Left colon (tissue), 2 donors: Measurements from ENCODE around the gene POLR2J. TPM values are rescaled to one million over a fixed set of nuclear protein-coding genes. Genes with fewer than 3 reads are reported as not detected.
"Not testable (repeated sequence)": the region's sequence is repeated elsewhere in the genome, so short reads cannot be mapped to it uniquely, and the experiment has no call there.

Experiments
- ATAC-seq: fragments of 200-7000 bp; cut with Tn5 transposase; one replicate; pipeline ENCODE4 v1.9.1; 2020; ENCODE audit warnings: mild to moderate bottlenecking, moderate library complexity
- DNase-seq, 2 donors: peaks; one replicate each; pipeline ENCODE4 v3.0.0-alpha.2; 2020
- intact Hi-C, 2 donors: fragments of 100-400 bp; cut with DNase I in 1 of 2; cut with micrococcal nuclease in 1 of 2; formaldehyde crosslinking; loops; one replicate each; pipeline versions ENCODE4 v1.11.2 to v1.14.0; 2022; cut with DNase I, micrococcal nuclease
- total RNA-seq, 2 donors: library from RNA; stranded (reverse); fragmentation: NEBNext Ultra II Directional; extraction: Animal tissue kit (Norgen Biotek cat#: 25700); gene quantifications; one replicate each; pipeline ENCODE4 v1.2.1, GENCODE V29; 2021
- donor health status: DM: no; HTN: no; CAD: no.
- donor health status: DM: yes; HTN: yes; CAD: no.

POLR2J gene
- total RNA-seq, 2 donors from 2014 or later: 49.4 to 50.9 TPM

DNA sequence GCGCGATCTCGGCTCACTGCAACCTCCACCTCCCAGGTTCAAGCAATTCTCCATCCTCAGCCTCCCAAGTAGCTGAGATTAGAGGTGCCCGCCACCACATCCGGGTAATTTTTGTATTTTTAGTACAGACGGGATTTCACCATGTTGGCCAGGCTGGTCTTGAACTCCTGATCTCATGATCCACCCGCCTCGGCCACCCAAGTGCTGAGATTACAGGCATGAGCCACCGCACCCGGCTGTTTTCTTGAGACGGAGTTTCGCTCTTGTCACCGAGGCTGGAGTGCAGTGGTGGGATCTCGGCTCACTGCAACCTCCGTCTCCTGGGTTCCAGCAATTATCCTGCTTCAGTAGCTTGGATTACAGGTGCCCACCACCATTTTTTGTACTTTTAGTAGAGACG lies 19.6 kb upstream of the POLR2J start:
- DNase-seq, intact Hi-C loops, ATAC-seq: not testable (repeated sequence)

DNA sequence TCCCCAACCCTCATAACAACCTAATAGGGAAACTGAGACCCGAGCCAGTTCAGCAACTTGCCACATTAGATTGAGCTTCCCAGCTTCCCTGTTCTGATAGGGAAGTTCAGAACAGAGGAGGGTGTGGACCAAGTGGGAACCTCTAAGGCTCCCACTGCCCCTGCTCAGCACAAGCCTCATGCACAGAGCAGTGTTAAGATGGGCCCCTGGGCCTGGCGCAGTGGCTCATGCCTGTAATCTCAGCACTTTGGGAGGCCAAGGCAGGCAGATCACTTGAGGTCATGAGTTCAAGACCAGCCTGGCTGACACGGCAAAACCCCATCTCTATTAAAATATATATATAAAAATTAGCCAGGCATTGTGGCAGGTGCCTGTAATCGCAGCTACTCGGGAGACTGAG lies 18.6 kb upstream of the POLR2J start:
- ATAC-seq, intact Hi-C loops: not testable (repeated sequence)

DNA sequence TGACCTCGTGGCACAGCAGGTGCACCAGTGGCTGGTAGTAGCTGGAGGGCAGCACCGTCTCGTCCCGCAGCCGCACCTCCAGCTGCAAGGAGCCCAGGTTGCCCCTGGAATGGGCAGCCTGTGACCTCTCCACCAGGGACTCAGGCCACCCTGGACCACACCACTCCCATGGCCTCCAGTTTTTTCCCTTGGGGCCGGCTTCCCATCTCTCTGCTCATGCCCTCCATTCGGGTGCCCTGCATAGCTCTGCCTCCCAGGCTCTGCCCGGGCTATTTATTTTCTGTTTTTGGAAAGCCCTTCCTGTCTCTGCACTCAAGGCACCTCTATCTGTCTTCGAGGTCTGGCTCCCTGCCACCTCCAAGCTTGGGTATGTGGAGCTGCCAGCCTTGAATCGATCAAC lies 18.1 kb upstream of the POLR2J start:
- intact Hi-C loops, ATAC-seq, DNase-seq: not testable (repeated sequence)

More for the DNA sequence above, 18.6 kb upstream of the POLR2J start:
- DNase-seq: not testable (repeated sequence)

DNA sequence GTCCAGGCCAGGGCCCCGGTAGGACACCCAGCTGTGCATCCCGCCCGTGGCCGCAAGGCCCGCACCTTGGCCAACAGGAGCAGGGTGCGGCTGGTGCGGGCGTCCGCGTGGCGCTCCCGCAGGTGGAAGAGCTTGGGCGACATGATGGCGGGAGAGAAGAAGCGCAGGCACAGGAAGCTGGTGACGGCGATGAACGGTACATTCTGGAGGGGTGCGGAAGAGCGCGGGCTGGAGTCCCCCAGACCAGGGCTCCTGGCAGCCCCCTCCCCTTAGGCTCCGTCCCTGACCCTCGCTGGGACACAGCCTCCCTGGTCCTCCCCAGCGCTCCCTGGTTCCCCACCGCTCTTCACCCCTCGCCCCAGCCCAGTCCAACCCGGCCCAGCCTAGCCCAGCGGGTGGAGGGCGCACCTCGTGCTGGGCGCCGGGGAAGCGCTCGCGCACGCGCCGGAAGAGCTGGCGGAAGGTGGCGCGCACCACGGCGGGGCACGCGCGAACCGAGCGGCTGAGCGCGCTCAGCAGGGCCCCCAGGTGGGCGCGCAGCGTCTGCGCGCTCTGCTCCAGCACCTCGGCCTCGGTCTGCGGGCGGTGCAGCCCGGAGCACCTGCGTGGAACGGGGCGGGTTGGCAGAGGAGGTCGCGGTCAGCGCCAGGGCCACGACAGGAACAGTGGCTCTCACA lies 15.9 kb upstream of the POLR2J start:
- peak; percentile 35 for ATAC-seq
- DNase-seq, intact Hi-C loops: not testable (repeated sequence)

DNA sequence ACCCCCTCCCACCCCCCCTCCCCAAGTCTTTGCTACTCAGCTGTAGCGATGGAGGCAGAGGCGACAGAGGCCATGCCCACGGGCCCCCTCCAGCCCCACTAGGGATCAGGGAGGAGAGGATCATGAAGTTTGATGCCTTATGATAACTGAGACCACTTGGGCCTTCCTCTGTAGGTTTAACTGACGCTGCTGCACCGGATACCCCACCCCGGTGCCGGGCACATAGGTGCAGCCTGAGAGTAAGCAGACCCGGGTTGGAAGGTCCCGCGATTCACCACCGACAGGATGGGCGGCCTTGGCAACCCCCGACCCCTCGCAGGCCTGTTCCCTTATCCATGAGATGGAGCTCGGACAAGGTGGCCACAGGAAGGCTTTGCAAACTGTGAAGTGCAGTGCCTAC lies 15.3 kb upstream of the POLR2J start:
- ATAC-seq, intact Hi-C loops: not testable (repeated sequence)
- DNase-seq: peak in 1 of 2 donors; percentile 32

DNA sequence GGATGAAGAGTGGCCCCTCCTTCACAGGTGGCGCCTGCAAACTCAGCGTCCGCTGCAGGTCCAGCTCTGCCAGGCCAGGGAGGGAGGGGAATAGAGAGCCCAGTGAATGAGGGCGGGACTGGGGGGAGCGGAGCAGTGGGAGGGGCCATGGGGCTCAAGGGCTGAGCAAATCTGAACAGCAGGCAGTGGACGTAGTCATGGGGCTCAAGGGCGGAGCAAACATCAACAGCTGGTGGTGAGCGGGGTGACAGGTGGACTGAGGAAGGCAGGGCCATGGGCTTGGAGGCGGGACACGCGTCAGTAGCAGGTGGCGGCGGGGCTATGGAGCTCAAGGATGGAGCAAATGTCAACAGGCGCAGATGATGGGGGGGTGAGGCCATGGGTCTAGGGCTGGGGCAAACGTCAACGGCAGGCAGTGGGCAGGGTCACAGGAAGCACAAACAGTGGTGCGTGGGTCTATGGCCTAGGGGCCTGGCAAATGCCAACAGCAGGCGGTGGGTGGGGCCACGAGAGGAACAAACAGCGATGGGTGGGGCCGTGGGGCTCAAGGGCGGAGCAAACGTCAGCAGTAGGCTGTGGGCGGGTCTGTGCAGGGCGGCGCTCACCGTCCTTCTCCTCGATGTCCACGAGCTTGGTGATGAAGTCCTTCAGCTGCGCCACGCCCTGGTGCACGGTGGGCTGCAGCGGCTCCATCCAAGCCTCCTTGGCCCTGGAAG lies 14.7 kb upstream of the POLR2J start:
- ATAC-seq: peak; percentile 66
- DNase-seq, intact Hi-C loops: not testable (repeated sequence)

DNA sequence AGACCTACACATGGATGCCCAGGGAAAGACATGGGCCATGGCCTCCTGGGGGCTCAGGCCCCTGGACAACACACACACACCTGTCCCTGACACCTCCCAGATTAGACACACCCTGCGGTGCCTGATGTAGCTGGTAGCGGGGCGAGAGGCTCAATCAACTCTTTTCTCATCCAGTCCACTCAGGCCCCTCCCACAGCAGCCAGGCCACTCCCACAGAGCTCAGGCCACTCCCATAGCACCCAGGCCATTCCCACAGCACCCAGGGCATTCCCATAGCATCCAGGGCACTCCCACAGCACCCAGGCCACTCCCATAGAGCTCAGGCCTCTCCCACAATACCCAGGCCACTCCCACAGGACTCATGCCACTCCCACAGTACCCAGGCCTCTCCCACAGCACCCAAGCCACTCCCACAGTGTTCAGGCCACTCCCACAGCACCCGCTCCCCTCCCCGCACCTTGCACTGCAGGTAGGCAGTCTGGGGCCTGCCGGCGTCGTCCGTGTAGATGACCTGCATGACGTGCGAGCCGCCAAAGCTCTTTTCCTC lies 11.9 kb upstream of the POLR2J start:
- ATAC-seq: peak; percentile 79
- intact Hi-C loops: not testable (repeated sequence)
- peak; percentile 81 to 93 for DNase-seq

DNA sequence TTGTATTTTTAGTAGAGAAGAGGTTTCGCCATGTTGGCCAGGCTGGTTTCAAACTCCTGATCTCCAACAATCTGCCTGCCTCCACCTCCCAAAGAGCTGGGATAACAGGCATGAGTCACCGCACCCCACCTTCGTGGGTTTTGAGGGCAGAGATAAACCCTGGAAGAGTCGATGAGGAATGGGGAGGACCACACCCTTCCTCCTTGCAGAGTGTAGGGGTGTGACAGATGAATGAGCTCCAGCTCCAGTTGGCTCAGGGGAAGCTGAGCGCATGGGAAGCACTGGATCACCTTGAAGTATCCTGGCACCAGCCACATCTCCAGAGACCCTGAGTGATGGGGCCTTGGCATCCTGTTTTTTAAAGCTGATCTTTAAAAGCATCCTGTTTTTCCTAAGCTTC lies 5.6 kb upstream of the POLR2J start:
- ATAC-seq, DNase-seq, intact Hi-C loops: not testable (repeated sequence)

DNA sequence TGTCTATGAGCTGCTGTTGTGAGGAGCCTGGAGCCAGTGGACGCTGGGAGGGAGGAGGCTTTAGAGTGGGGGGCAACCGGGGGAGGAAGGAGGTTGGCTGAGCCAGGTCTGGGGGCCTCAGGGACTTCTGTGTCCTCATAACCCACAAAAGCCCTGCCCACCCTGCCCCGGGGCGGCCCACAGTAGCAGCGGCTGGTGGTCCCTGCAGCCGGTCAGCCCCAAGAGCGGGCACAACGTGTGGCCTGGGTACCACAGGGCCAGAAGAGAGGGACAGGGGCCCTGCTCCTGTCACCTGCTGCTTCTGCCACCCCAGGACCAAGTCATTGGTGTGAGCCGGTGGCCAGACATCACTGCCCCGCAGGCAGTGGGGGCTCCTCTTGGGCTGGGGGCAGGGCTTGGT lies 3.2 kb upstream of the POLR2J start:
- intact Hi-C loops, DNase-seq, ATAC-seq: not testable (repeated sequence)

DNA sequence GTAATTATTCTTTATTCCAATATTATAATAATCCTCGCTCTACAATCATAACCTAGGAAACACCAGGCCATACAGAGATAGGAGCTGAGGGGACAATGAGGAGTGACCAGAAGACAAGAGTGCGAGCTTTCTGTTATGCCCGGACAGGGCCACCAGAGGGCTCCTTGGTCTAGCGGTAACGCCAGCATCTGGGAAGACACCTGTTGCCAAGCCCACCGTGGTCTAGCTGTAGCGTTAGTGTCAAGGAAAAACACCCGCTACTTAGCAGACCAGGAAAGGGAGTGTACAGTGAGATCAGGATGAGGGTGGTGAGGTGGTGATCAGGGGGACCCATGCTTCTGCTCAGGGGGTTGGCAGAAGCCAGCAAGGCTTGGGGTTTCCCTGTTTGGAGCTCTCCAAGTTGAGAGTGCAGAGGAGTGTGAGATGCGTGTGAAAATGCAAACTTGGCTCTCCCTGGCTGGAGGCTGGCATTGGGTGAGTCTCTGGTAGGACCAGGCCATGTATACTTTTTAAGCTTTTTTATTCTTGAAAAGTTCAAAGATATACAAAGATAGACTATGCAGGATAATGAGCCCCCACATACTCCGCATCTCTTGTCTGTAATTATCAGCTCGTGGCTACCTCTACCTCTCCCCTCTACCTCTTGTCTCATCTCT lies 1.4 kb upstream of the POLR2J start:
- intact Hi-C loops: not testable (repeated sequence)
- peak; percentile 31 for ATAC-seq

DNA sequence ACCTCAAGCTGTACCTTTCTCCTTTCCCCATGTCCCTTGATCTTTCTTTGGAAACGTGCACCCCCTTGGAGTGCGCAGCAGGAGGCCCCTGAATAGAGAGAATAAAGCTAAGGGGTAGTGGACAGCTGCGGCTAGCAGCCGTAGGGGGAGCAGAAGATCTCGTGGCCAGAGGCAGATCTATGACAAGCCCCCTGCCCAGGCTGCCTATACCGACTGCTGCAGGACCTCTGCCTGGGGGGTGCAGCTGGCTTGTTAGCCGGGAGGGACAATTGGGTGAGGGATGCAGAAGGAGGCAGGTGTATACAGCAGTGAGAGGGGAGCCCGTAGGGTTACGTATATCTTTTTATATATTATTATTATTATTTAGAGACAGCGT lies 475 bp upstream of the POLR2J start:
- ATAC-seq: peak; percentile 14

More for the DNA sequence above, 1.4 kb upstream of the POLR2J start:
- peak; percentile 36 to 67 for DNase-seq

DNA sequence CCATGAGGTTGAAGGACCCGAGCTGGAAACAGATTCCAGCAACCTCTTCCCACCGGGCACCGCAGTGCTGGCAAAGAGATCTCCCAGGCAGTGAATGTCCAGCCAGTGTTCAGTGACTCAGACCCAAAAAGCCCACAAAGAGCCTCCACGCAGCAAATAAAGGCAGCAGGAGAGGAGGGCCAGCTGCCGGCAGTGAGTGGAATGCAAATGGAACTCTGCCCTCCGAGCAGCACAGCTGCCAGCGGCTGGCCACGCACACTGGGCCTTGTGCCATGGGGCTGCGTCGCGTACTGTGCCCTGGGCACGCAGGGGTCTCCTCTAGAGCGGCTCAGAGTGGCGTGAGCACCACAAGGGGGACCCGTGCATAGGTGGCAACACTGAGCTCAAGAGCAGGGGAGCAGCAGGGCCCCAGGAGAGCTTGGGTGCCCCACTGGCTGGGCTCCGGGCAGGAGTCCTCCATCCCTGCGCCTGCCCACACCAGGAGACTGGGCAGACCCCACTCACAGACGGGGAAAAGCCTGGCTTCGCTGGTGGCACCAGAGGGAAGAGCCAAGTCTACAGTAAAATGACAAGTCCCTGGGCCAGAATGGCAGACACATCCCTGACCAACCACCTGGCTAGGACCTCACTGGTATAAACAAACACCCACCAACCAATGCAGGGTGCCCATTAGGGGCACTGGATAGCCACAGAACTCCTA lies 3.8 kb downstream of the POLR2J start:
- intact Hi-C loops, DNase-seq, ATAC-seq: not testable (repeated sequence)

More for the DNA sequence above, 475 bp upstream of the POLR2J start:
- intact Hi-C loops, DNase-seq: not testable (repeated sequence)

DNA sequence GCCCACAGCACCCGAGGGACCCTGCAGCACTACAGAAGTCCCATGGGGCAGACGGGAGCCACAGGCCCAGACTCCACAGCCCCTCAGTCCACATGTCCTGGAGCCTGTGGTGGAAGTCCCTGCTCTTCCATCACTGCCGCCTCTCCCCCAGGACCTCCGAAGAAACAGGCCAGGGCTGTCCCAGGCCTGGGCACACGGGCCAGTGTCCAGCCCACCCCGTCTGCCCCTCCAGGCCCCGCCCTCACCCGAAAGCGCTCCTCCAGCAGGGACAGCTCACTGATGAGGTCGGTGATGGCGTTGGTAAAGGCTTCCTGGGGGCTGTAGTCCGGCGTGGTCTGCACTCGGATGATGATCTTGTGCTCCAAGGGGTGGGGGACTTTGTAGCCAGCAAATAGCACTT lies 4.6 kb downstream of the POLR2J start:
- ATAC-seq, intact Hi-C loops: not testable (repeated sequence)
- peak; percentile 0 to 8 for DNase-seq

DNA sequence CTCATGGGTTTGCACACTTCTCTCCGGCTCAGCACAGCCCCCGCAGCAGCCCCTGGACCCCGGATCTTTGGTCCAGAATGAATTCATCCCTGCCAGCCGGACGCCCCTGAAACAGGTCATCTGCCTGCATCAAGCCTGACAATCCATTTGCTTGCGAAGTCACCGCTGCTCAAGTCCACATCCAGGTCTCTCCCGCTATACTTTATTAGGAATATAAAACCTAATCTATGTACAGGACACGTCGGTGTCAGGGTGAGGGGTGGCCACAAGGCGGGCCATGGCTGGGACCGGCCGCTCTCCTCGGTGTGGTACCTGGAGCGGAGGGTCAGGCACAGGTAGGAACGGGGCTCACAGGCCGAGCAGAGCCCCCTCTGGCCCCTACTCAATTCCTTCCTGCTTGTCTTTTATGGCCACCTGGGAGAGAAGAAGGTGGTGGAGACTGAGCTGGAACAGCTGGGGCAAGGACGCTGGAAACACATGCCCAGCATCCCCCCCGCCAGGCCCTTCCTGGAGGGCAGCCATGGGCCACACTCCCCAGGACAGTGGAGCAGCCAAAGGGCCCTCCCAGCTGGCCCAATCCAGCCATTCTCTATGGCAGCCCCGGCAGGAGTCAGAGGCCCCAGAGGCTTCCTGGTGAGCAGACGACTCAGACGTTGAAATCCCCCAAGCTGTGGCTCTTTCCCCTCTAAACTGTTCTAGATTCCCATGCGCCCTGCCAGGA lies 5.3 kb downstream of the POLR2J start:
- ATAC-seq (no peak), DNase-seq (peak; percentile 6 to 22)
- intact Hi-C loops: no loop called here

DNA sequence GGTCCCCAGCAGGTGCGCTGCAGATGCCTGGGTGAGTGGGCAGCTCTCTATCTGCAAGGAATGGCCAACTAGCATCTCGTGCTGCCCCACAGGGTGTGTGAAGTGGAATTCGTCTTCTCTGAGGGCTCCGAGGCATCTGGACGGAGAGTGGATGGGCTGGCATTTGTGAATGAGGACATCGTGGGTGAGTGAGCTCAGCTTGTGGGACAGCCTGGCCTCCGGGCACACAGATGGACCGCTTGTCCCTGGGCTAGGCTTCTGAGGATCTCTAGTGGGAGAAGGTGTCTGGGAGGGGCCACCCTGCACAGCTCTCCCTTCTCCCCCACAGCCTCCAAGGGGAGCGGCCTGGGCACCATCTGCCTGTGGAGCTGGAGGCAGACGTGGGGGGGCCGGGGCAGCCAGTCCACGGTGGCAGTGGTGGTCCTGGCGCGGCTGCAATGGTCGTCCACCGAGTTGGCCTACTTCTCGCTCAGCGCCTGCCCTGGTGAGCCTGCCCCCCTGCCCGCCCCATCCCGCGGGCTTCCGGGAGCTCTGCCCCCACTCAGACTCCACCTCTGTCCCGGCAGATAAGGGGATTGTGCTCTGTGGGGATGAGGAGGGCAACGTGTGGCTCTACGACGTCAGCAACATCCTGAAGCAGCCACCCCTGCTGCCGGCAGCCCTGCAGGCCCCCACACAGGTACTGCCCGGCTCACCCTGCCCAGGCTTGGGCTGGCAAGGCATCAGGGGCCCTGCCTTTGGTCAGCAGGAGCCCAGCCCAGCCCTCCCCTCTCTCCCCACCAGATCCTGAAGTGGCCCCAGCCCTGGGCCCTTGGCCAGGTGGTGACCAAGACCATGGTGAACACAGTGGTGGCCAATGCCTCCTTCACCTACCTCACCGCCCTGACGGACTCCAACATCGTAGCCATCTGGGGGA lies 6.3 kb downstream of the POLR2J start:
- intact Hi-C loops: no loop called here
- ATAC-seq (no peak), DNase-seq (peak; percentile 7 to 21)

DNA sequence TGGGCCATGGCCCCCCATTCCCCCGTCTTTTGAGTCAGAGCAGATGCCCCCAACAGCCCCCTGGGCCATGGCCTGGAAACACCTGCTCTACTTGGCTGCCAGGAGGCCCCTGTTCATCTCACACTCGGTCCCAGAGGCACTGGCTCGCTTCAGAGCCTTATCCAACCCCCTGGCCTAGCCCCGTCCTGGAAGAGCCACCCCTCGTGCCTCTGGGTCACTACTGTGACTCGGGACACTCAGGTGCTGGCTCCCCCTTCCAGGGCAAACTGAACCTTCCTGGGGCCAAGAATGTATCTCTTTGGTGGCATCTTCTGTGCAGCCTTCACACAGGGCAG lies 7.0 kb downstream of the POLR2J start:
- DNase-seq (peak; percentile 2 to 8), ATAC-seq (no peak)
- intact Hi-C loops: no loop called here
